SJSA1 (cell line): ENCODE measurements around the gene NPLOC4. TPM values are rescaled to one million over a fixed set of nuclear protein-coding genes. Genes with fewer than 3 reads are reported as not detected.

Source experiments
- DNase-seq, 2 experiments: peaks; one replicate each; pipeline ENCODE4 v3.0.0-alpha.2; 2015 to 2020; ENCODE audit warnings: low spot score in 2 of 2, low read depth in 1 of 2
- H3K27ac ChIP-seq: fragments of 250-450 bp; sonication (Bioruptor Pico); 2 replicates; pipeline ENCODE4 v1.5.1; 2020; ENCODE audit warnings: mild to moderate bottlenecking, moderate library complexity
- H3K27me3 ChIP-seq: fragments of 250-450 bp; sonication (Bioruptor Pico); replicated peaks from 2 replicates; pipeline ENCODE4 v1.5.1; 2020; ENCODE audit warnings: mild to moderate bottlenecking, moderate library complexity
- H3K36me3 ChIP-seq: fragments of 250-450 bp; sonication (Bioruptor Pico); 2 replicates; pipeline ENCODE4 v1.5.1; 2020; ENCODE audit warnings: mild to moderate bottlenecking
- H3K4me1 ChIP-seq: fragments of 250-450 bp; sonication (Bioruptor Pico); replicated peaks from 2 replicates; pipeline ENCODE4 v1.6.1; 2021; ENCODE audit warnings: mild to moderate bottlenecking
- H3K4me3 ChIP-seq: fragments of 250-450 bp; sonication (Bioruptor Pico); 2 replicates; pipeline ENCODE4 v1.5.1; 2020; ENCODE audit warnings: mild to moderate bottlenecking
- H3K9me3 ChIP-seq: fragments of 250-450 bp; sonication (Bioruptor Pico); replicated peaks from 2 replicates; pipeline ENCODE4 v1.5.1; 2020; ENCODE audit warnings: mild to moderate bottlenecking
- total RNA-seq: library from RNA; depleted of rRNA; stranded (reverse); fragments of >200 nt; shearing (Covaris generic); gene quantifications from 2 replicates; pipeline ENCODE4 v1.2.3, GENCODE V29; 2014

NPLOC4 gene
- total RNA-seq, 1 experiment from 2014 or later, result 111 TPM

DNA sequence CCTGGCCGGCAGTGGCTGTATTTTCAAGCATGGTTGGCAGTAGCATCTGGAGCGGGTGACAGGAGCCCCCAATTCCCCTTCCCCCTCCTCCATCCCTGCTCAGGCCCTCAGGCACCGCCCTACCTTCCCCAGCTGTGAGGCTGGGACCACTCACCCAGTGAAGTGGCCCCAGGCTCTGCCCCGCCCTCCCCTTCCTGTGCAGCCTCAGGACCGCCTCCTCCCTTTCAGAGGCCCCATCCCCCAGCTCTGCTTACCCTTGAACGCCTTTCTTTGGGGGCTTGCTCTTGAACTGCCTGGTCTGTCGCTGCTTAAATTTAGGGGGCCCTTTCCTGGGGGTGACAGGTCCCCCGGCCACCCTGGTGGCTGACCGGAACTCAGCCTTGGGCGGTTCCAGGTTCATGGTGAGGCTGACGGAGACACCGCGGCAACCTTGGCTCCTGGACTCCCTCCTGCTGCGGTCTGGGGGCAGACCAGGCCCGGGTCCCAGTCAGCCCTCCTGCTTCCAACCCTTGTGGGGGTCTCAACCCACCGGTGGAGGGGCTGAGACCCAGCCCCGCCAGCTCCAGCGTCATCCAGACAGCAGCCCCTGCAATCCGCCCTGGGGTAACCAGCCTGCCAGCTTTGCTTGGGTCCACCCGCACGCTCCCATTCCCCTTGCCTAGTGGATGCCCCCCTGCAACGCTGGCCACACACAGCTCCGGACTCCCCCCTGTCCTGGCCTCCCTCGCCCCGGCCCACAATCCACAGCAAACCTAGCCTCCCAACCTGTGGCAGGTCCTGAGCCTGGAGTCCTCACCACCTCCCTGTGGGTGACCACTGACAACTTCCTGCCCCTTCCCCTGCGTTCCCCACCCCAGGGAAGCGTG, 16.2 kb upstream of the NPLOC4 start:
- no peak for DNase-seq
- Histone ChIP-seq H3K36me3 (no peaks in the 10 kb centered on the region), H3K27me3 (peaks cover 11% of the 10 kb centered on the region), H3K4me3 (no peak overlapping the region), H3K27ac (no peak overlapping the region), H3K9me3 (peaks cover 16% of the 10 kb centered on the region), H3K4me1 (peaks cover 2% of the 10 kb centered on the region; the same call in 1 of the 2 replicates)

DNA sequence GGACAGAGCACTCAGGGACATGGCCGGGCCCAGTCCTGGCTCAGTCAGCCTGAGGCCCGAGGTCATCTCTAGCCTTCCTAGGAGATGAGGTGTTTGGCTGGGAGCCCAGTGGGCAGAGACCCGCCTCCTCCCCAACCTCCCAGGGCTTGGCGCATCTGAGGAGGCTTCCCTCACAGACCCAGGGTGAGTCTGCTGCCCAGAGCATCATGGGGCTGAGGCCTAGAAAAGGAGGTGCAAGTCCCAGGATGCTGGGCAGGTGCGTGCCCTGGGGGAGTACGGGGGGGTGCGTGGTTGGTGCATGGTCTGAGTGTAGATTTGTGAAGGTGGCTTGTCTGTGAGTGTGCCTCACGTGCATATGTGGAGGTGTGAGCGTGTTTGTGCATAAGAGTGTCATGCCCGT, 14.8 kb upstream of the NPLOC4 start:
- peaks cover 26% of the 10 kb centered on the region for H3K27me3 ChIP-seq
- peaks cover 21% of the 10 kb centered on the region for H3K9me3 ChIP-seq
- H3K36me3 ChIP-seq, result no peaks in the 10 kb centered on the region
- DNase-seq, result peak; percentile 36 to 74
- H3K27ac ChIP-seq, result no peak overlapping the region
- H3K4me3 ChIP-seq, result no peak overlapping the region
- peaks cover 7% of the 10 kb centered on the region; the same call in 1 of the 2 replicates for H3K4me1 ChIP-seq

DNA sequence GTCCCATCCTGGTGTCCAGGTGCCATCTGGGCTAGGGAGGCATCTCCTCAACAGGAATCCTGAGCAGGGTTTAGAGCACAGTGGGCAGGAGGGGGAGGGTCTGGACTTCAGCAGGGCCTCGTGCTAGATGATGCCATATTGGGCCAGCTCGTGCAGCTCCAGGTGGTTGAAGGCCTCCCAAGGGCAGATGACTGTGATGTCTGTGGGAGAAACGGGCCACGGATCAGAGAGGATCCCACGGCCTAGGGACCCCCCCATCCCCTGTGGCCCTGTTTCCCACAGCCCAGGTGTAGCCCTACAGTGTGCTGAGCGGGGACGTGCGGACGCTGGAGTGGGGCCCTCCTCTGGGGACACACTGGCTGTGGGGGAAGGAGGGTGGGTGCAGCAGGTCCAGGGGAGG, 14.0 kb upstream of the NPLOC4 start:
- Histone ChIP-seq H3K27ac (no peak overlapping the region), H3K4me3 (no peak overlapping the region), H3K36me3 (no peaks in the 10 kb centered on the region), H3K4me1 (peaks cover 7% of the 10 kb centered on the region; the same call in 1 of the 2 replicates), H3K27me3 (peaks cover 27% of the 10 kb centered on the region), H3K9me3 (peaks cover 21% of the 10 kb centered on the region)
- no peak for DNase-seq

DNA sequence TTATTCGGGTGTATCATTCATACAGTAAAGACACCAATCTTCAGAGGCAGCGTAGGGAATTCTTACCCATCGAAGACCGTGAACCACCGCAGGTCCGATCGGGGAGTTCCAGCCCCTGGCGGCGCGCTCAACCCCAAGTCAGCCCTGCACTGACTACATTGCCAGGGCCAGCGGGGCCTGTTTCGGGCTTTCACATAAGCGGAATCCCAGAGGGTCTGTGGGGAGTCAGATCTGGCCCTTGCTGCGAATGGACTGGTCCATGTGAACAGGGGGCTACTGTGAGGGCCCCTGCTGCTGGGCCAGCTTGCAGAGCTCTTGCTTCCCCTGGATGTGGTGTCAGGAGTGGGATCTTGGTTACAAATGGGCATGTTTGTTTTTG, 11.8 kb upstream of the NPLOC4 start:
- H3K27ac ChIP-seq, result no peak overlapping the region
- H3K4me3 ChIP-seq, result no peak overlapping the region
- peaks cover 21% of the 10 kb centered on the region for H3K9me3 ChIP-seq
- peaks cover 32% of the 10 kb centered on the region for H3K27me3 ChIP-seq
- no peak for DNase-seq
- no peaks in the 10 kb centered on the region for H3K36me3 ChIP-seq
- peaks cover 7% of the 10 kb centered on the region; the same call in 1 of the 2 replicates for H3K4me1 ChIP-seq

DNA sequence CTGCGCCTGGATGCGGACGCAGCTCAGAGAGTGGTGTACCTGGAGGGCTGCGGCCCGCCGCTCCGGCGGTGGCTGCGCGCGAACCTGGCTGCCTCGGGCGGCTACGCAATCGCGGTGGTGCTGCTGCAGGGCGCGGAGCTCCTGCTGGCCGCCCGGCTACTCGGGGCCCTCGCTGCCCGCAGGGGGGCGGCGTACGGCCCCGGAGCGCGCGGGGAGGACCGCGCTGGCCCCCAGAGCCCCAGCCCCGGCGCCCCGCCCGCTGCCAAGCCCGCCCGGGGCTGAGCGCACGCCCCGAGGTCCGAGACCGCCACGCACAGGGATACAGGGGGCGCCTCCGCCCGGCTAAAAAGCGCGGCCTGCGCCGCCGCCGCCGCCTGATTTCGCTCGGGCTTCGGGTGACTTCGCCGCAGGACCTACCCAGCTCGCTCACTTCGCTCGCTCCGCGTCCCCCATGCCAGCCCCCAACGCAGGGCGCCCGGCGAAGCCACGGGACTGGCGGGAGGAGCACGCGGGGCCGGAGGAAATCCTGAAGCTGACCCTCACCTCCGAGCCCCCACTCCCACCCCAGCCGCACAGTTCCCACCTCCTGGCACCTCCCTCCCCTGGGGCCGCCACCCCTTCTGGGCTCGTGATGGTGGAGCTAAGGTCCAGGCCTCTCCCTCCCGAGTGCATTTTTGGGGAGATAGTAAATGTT, 11.2 kb upstream of the NPLOC4 start:
- H3K4me3 ChIP-seq, result no peak overlapping the region
- peaks cover 32% of the 10 kb centered on the region for H3K27me3 ChIP-seq
- no peak overlapping the region for H3K27ac ChIP-seq
- no peak for DNase-seq
- no peaks in the 10 kb centered on the region for H3K36me3 ChIP-seq
- peaks cover 21% of the 10 kb centered on the region for H3K9me3 ChIP-seq
- peaks cover 7% of the 10 kb centered on the region; the same call in 1 of the 2 replicates for H3K4me1 ChIP-seq

DNA sequence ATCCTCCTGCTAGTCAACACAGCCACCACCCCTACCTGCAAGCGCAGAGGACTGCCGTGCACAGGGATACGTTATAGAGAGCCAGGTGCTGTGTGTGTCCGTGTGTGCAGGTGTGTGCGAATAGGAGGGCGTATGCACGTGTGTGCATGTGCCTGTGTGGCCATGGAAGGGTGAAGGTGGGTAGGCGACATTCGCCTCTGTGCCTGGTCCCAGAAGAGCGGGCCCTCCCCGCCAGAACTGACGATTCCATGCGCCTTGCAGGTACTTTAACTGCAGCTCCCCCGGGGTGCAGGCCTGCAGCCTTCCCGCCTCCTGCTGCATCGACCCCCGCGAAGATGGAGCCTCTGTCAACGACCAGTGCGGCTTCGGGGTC, 10.7 kb upstream of the NPLOC4 start:
- Histone ChIP-seq H3K36me3 (no peaks in the 10 kb centered on the region), H3K27me3 (peaks cover 32% of the 10 kb centered on the region), H3K27ac (no peak overlapping the region), H3K9me3 (peaks cover 21% of the 10 kb centered on the region), H3K4me1 (peaks cover 7% of the 10 kb centered on the region), H3K4me3 (no peak overlapping the region)
- DNase-seq, result no peak

DNA sequence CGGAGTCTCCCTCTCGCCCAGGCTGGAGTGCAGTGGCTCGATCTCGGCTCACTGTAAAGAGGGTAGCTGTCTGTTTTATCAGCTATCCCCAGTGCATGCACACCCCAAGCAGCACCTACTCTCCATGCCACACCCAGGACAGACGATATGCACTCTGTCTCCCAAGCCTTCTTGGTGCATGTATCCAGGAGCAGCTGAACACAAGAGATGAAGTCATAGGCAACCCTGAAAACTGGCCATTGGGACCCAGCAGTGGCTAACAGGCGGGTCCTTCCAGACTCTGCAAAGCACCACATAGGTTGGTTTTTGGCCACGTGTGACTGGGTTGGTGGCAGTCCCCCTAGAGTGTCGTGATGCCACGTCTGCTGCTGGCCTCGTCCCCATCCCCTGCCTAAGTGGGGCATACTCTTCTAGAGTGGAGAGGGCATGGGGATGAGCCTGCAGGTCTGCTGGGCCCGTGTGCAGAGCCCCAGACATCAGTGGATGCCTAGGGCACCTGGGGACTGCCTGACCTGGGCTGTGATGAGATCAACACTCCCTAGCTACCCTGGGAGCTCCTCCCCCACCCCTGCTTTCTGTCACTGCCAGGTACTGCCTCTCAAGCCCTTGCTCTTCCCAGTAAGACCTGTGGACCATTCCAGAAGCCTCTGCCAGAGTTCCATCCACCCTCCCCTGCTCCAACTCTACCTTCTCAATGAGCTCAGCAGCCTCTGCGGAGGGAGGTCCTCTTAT, 10.1 kb upstream of the NPLOC4 start:
- no peak for DNase-seq
- Histone ChIP-seq H3K9me3 (peaks cover 21% of the 10 kb centered on the region), H3K4me3 (no peak overlapping the region), H3K27me3 (peaks cover 32% of the 10 kb centered on the region), H3K27ac (no peak overlapping the region), H3K36me3 (no peaks in the 10 kb centered on the region), H3K4me1 (peaks cover 13% of the 10 kb centered on the region)

DNA sequence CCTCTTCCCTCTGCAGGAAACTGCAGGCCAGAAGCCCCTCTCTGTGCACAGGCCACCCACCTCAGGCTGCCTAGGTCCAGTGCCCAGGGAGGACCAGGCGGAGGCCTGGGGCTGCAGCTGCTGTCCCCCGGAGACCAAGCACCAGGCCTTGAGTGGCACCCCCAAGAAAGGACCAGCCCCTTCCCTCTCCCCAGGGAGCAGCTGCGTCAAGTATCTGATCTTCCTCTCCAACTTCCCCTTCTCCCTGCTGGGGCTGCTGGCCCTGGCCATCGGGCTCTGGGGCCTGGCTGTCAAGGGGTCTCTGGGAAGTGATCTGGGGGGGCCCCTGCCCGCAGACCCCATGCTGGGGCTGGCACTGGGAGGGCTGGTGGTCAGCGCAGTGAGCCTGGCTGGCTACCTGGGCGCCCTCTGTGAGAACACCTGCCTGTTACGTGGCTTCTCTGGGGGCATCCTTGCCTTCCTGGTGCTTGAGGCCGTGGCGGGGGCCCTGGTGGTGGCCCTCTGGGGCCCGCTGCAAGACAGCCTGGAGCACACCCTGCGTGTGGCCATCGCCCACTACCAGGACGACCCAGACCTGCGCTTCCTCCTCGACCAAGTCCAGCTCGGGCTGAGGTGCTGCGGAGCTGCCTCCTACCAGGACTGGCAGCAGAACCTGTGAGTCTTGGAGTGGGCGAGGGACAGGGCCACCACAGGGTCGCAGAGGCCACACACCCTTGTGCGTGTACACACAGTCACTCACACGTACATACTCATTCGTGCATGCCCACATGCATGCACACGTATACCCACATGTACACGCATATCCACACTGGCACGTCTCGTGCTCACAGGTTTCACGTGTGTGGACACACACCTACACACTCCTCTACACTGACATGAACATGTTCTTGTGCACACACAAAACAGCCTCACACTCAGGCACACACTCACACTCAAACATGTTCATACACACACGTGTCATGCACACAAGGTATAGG, 8.4 kb upstream of the NPLOC4 start:
- Histone ChIP-seq H3K27ac (no peak overlapping the region), H3K9me3 (peaks cover 21% of the 10 kb centered on the region), H3K36me3 (no peaks in the 10 kb centered on the region), H3K27me3 (peaks cover 32% of the 10 kb centered on the region), H3K4me3 (no peak overlapping the region), H3K4me1 (peaks cover 16% of the 10 kb centered on the region)
- DNase-seq, result no peak

DNA sequence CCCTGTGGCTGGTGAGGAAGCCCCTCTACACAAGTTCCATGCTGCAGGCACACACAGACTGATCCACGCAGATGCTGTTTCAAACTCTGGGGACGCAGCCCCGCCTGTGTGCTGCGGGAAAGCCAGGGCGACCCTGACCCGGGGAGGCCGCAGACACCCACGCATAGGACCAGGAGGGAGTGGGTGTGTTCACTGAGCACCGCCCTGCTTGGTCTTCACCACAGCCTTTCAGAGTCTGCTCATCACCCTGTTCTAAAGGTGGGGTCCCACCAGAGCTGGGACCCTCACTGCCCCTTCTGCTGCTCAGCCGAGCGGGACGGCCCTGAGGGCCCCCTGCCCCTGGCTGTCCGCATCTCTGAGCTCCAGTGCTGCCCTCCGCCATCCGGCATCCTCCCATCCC, 7.6 kb upstream of the NPLOC4 start:
- DNase-seq, result no peak
- Histone ChIP-seq H3K4me1 (peaks cover 16% of the 10 kb centered on the region), H3K9me3 (peaks cover 17% of the 10 kb centered on the region), H3K27ac (no peak overlapping the region), H3K4me3 (no peak overlapping the region), H3K36me3 (no peaks in the 10 kb centered on the region), H3K27me3 (peaks cover 32% of the 10 kb centered on the region)

DNA sequence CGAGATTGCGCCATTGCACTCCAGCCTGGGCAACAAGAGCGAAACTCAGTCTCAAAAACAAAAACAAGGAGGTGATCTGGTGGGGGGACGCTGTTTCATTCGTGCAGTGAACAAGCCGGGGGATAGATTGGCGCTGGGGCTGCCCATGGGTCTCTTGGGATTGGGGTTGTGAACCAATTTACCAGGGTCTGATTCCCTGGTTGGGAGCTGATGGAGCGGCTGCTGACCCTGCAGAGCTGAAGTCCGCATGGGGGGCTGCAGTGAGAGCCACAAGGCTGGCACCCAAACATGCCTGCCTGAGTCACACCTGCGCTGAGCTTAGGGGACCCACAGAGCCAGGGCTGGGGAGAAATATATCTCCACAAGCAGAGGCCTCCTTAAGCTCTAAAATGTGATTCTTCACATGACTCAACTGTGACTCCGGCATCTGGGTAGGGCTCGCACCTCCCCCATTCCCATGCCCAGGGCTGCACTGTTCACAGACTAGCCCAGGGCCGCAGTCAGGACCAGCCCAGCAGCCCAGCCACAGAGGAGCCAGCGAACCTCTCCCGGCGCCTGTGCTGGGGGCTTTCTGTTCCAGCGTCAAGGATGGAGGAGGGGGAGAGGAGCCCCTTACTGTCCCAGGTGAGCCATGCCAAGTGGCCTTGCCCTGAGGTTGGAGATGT, 5.0 kb upstream of the NPLOC4 start:
- Histone ChIP-seq H3K27me3 (peaks cover 9% of the 10 kb centered on the region), H3K4me3 (no peak overlapping the region), H3K36me3 (no peaks in the 10 kb centered on the region), H3K9me3 (no peaks in the 10 kb centered on the region; the same call in 1 of the 2 replicates), H3K27ac (no peak overlapping the region), H3K4me1 (peaks cover 9% of the 10 kb centered on the region)
- DNase-seq, result peak; percentile 35 to 75

DNA sequence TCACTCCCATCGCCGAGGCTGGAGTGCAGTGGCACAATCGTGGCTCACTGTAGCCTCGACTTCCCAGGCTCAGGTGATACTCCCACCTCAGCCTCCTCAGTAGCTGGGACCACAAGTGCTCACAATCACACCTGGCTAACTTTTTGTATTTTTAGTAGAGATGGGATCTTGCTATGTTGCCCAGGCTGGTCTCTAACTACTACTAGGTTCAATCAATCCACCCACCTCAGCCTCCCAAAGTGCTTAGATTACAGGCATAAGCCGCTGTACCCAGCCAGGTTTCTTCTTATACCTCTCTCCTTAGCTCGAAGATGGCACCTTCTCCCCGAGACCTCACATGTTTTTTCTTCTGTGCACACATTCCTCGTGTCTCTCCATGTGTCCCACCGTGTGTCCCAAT, 3.1 kb upstream of the NPLOC4 start:
- Histone ChIP-seq H3K27me3 (no peaks in the 10 kb centered on the region), H3K36me3 (peaks cover 19% of the 10 kb centered on the region), H3K9me3 (no peaks in the 10 kb centered on the region; the same call in 1 of the 2 replicates), H3K27ac (no peak overlapping the region), H3K4me3 (no peak overlapping the region), H3K4me1 (peaks cover 19% of the 10 kb centered on the region)
- DNase-seq, result no peak

DNA sequence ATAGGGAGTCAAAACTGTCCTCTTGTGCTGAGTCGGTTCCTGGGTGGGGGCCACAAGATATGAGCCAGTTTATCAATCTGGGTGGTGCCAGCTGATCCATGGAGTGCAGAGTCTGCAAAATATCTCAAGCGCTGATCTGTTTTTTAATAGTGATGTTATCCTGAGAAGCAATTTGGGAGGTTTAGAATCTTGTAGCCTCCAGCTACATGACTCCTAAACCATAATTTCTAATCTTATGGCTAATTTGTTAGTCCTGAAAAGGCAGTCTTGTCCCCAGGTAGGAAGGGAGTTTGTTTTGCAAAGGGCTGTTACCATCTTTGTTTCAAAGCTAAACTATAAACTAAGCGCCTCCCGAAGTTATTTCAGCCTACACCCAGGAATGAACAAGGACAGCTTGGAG, 1.8 kb upstream of the NPLOC4 start:
- Histone ChIP-seq H3K36me3 (peaks cover 30% of the 10 kb centered on the region), H3K4me3 (no peak overlapping the region), H3K9me3 (no peaks in the 10 kb centered on the region), H3K27me3 (no peaks in the 10 kb centered on the region), H3K27ac (no peak overlapping the region), H3K4me1 (peaks cover 19% of the 10 kb centered on the region)
- DNase-seq, result no peak
